Measurements from ENCODE around the gene EXOC4.

The EXOC4 gene

GRCh38 chr7:133782470-133782869 lies 529.6 kb downstream of the EXOC4 start:
- Histone ChIP-seq H3K4me1 (ENCODE audit: control insufficient read depth, insufficient read depth, low read length) (no peaks in the 10 kb centered on the region), H3K27me3 (ENCODE audit: control insufficient read depth, insufficient read depth, low read length) (no peaks in the 10 kb centered on the region), H3K9ac (ENCODE audit: low read length) (no peak overlapping the region), H3K36me3 (ENCODE audit: control insufficient read depth, insufficient read depth, low read length) (no peaks in the 10 kb centered on the region), H3K4me3 (ENCODE audit: low read depth, low read length) (no peak overlapping the region), H3K27ac (ENCODE audit: low read depth, low read length) (no peak overlapping the region), H3K9me3 (ENCODE audit: control insufficient read depth, insufficient read depth, low read depth, low read length) (0 out of 2 replicates have a peak, but pooled peaks cover 2% of the 10 kb centered on the region)

- H3K27ac ChIP-seq (ENCODE audit: low read depth, low read length), result no peak overlapping the region
- 0 out of 2 replicates have a peak, but pooled peaks cover 2% of the 10 kb centered on the region for H3K9me3 ChIP-seq (ENCODE audit: control insufficient read depth, insufficient read depth, low read depth, low read length)
- H3K4me3 ChIP-seq (ENCODE audit: low read depth, low read length), result no peak overlapping the region
- no peaks in the 10 kb centered on the region for H3K27me3 ChIP-seq (ENCODE audit: control insufficient read depth, insufficient read depth, low read length)
- H3K9ac ChIP-seq (ENCODE audit: low read length), result no peak overlapping the region
- H3K4me1 ChIP-seq (ENCODE audit: control insufficient read depth, insufficient read depth, low read length), result no peaks in the 10 kb centered on the region
- H3K36me3 ChIP-seq (ENCODE audit: control insufficient read depth, insufficient read depth, low read length), result no peaks in the 10 kb centered on the region
These were observed 530.4 kb downstream of the EXOC4 start for GRCh38 chr7:133783276-133783675.

DNA sequence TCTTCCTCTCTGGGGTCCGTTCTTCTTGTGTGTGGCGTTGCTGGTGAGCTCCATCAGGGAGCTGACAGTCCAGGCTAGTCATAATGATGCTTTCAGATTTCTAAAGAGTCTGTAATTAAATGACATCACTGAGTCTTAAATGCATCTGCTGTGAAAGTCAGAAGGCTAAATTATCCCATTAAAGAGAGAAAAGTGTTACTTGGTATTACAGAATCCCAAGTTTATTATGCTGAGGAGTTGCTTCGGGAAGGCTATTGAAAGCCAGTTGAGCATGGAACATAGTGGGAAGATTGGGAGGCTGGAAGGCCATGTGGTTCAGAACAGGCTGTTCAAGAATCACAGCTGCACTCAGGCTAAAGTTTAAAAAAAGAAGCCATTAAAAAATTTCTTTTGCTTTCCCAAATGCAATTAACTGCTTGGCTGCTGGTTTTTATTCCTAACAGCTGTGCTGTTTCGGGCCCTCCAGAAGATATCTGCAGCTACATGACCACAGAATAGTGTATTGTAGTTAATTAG lies 531.7 kb downstream of the EXOC4 start:
- H3K9me3 ChIP-seq (ENCODE audit: control insufficient read depth, insufficient read depth, low read depth, low read length), result 0 out of 2 replicates have a peak, but pooled peaks cover 2% of the 10 kb centered on the region
- no peak overlapping the region for H3K9ac ChIP-seq (ENCODE audit: low read length)
- H3K27ac ChIP-seq (ENCODE audit: low read depth, low read length), result no peak overlapping the region
- no peaks in the 10 kb centered on the region for H3K36me3 ChIP-seq (ENCODE audit: control insufficient read depth, insufficient read depth, low read length)
- no peaks in the 10 kb centered on the region for H3K4me1 ChIP-seq (ENCODE audit: control insufficient read depth, insufficient read depth, low read length)
- H3K27me3 ChIP-seq (ENCODE audit: control insufficient read depth, insufficient read depth, low read length), result no peaks in the 10 kb centered on the region
- H3K4me3 ChIP-seq (ENCODE audit: low read depth, low read length), result no peak overlapping the region

- Histone ChIP-seq H3K36me3 (ENCODE audit: control insufficient read depth, insufficient read depth, low read length) (no peaks in the 10 kb centered on the region), H3K9ac (ENCODE audit: low read length) (no peak overlapping the region), H3K9me3 (ENCODE audit: control insufficient read depth, insufficient read depth, low read depth, low read length) (no peaks in the 10 kb centered on the region)
These were observed 533.6 kb downstream of the EXOC4 start for GRCh38 chr7:133786401-133786937.

GRCh38 chr7:133789974-133790373 lies 537.1 kb downstream of the EXOC4 start:
- no peak overlapping the region for H3K4me3 ChIP-seq (ENCODE audit: low read depth, low read length)
- no peaks in the 10 kb centered on the region for H3K9me3 ChIP-seq (ENCODE audit: control insufficient read depth, insufficient read depth, low read depth, low read length)

More at GRCh38 chr7:133786401-133786937, 533.6 kb downstream of the EXOC4 start:
- Histone ChIP-seq H3K4me1 (ENCODE audit: control insufficient read depth, insufficient read depth, low read length) (no peaks in the 10 kb centered on the region), H3K27ac (ENCODE audit: low read depth, low read length) (no peak overlapping the region), H3K4me3 (ENCODE audit: low read depth, low read length) (no peak overlapping the region), H3K27me3 (ENCODE audit: control insufficient read depth, insufficient read depth, low read length) (no peaks in the 10 kb centered on the region)

GRCh38 chr7:133790911-133791310 lies 538.0 kb downstream of the EXOC4 start:
- no peaks in the 10 kb centered on the region for H3K4me1 ChIP-seq (ENCODE audit: control insufficient read depth, insufficient read depth, low read length)
- H3K27me3 ChIP-seq (ENCODE audit: control insufficient read depth, insufficient read depth, low read length), result no peaks in the 10 kb centered on the region
- H3K4me3 ChIP-seq (ENCODE audit: low read depth, low read length), result no peak overlapping the region
- no peaks in the 10 kb centered on the region for H3K9me3 ChIP-seq (ENCODE audit: control insufficient read depth, insufficient read depth, low read depth, low read length)
- no peak overlapping the region for H3K27ac ChIP-seq (ENCODE audit: low read depth, low read length)
- H3K9ac ChIP-seq (ENCODE audit: low read length), result no peak overlapping the region
- no peaks in the 10 kb centered on the region for H3K36me3 ChIP-seq (ENCODE audit: control insufficient read depth, insufficient read depth, low read length)

More at GRCh38 chr7:133789974-133790373, 537.1 kb downstream of the EXOC4 start:
- H3K27me3 ChIP-seq (ENCODE audit: control insufficient read depth, insufficient read depth, low read length), result no peaks in the 10 kb centered on the region
- H3K27ac ChIP-seq (ENCODE audit: low read depth, low read length), result no peak overlapping the region
- no peak overlapping the region for H3K9ac ChIP-seq (ENCODE audit: low read length)
- H3K4me1 ChIP-seq (ENCODE audit: control insufficient read depth, insufficient read depth, low read length), result no peaks in the 10 kb centered on the region
- H3K36me3 ChIP-seq (ENCODE audit: control insufficient read depth, insufficient read depth, low read length), result no peaks in the 10 kb centered on the region

DNA sequence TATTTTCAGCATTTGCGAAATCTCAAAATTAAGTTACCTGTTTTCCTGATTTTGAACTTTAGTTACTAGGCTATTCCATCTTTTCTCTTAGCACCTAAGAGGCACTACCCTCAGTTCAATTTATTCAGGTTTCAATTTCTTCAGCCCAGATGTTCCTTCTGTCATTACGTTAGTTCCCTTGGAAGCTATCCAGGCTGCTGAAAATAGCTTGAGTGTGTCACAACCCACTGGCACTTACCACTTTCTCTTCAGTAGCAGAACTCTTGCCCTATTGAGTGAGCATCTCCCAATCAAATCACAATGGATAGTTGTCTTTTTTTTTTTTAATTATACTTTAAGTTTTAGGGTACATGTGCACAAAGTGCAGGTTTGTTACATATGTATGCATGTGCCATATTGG lies 541.6 kb downstream of the EXOC4 start:
- Histone ChIP-seq H3K4me1 (ENCODE audit: control insufficient read depth, insufficient read depth, low read length) (no peaks in the 10 kb centered on the region), H3K36me3 (ENCODE audit: control insufficient read depth, insufficient read depth, low read length) (no peaks in the 10 kb centered on the region), H3K9ac (ENCODE audit: low read length) (no peak overlapping the region), H3K27me3 (ENCODE audit: control insufficient read depth, insufficient read depth, low read length) (no peaks in the 10 kb centered on the region), H3K4me3 (ENCODE audit: low read depth, low read length) (no peak overlapping the region), H3K9me3 (ENCODE audit: control insufficient read depth, insufficient read depth, low read depth, low read length) (no peaks in the 10 kb centered on the region), H3K27ac (ENCODE audit: low read depth, low read length) (no peak overlapping the region)

DNA sequence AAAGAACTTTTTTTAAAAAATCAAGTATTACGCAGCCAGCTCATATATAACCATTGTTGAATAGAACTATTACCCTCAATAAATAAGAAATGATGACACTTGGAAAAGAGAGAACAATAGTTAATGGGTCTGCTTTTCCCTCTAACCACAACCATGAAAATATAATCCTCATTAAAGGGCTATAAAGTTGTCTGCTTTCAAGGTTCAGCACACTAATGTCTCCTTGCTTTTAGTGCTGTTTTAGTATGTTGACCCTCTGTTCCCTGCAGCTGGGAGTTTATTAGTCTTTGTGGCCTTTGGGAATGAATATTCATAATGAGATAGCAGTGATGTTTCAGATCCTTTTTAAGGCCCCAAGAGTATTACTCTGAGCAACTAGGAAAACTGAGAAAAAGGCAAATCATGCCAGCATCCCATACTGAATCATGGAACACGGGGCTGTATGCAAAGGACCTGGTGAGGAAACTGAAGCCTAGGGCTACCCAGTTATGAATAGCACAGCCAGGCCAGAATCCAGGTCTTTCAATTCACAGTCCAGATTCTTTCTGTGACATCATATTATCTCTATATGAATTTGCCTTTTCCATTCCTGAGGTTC lies 542.3 kb downstream of the EXOC4 start:
- H3K9me3 ChIP-seq (ENCODE audit: control insufficient read depth, insufficient read depth, low read depth, low read length), result no peaks in the 10 kb centered on the region
- no peak overlapping the region for H3K9ac ChIP-seq (ENCODE audit: low read length)
- H3K27ac ChIP-seq (ENCODE audit: low read depth, low read length), result no peak overlapping the region
- no peaks in the 10 kb centered on the region for H3K4me1 ChIP-seq (ENCODE audit: control insufficient read depth, insufficient read depth, low read length)
- H3K36me3 ChIP-seq (ENCODE audit: control insufficient read depth, insufficient read depth, low read length), result no peaks in the 10 kb centered on the region
- no peaks in the 10 kb centered on the region for H3K27me3 ChIP-seq (ENCODE audit: control insufficient read depth, insufficient read depth, low read length)
- no peak overlapping the region for H3K4me3 ChIP-seq (ENCODE audit: low read depth, low read length)

DNA sequence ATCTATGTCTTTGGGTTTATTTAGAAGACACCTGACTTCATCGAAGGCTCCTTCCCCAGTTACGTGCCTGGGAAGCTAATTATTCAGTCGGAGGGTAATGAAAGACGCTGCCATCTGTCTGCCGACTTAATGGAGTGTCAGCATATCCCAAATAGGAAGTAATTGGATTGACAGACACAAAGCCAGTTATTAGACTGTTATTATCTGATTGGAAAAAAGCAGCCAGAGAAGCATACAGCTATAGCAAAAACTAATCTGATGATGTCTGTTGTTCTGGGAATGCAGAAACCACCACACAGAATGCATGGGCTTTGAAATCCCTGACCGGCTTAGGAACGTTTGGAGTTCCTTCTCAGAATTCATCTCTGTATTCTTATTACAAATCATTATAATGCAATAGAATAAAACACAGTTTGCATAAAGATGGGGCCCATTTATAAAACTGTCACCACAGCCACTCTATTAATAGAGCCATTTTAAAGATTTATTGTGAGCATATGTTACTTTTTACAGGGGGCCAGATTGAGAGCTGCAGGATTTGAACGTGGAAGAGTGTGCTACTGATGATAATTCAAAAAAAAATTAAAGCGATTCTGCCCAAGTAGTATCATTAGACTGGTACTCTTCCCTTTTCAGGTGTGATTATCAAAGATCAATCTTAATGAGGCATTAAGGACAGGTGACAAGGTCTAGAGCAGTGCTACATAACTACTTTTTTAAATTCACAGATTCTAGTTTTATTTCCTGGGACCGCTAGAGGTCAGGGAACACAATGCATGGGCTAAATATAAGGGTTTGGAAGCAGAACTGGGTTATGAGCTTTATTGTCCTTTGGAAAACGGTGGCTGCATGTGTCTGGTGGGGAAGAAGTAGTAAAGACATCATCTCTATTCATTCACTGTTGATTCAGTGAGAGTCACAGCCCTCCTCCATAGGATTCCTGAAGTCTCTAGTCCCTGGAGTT lies 544.2 kb downstream of the EXOC4 start:
- H3K27me3 ChIP-seq (ENCODE audit: control insufficient read depth, insufficient read depth, low read length), result no peaks in the 10 kb centered on the region
- H3K9me3 ChIP-seq (ENCODE audit: control insufficient read depth, insufficient read depth, low read depth, low read length), result no peaks in the 10 kb centered on the region
- H3K9ac ChIP-seq (ENCODE audit: low read length), result no peak overlapping the region
- H3K4me1 ChIP-seq (ENCODE audit: control insufficient read depth, insufficient read depth, low read length), result no peaks in the 10 kb centered on the region
- no peak overlapping the region for H3K4me3 ChIP-seq (ENCODE audit: low read depth, low read length)
- no peak overlapping the region for H3K27ac ChIP-seq (ENCODE audit: low read depth, low read length)
- H3K36me3 ChIP-seq (ENCODE audit: control insufficient read depth, insufficient read depth, low read length), result no peaks in the 10 kb centered on the region

- H3K36me3 ChIP-seq (ENCODE audit: control insufficient read depth, insufficient read depth, low read length), result no peaks in the 10 kb centered on the region
- no peak overlapping the region for H3K9ac ChIP-seq (ENCODE audit: low read length)
- no peaks in the 10 kb centered on the region for H3K27me3 ChIP-seq (ENCODE audit: control insufficient read depth, insufficient read depth, low read length)
- no peak overlapping the region for H3K4me3 ChIP-seq (ENCODE audit: low read depth, low read length)
- H3K27ac ChIP-seq (ENCODE audit: low read depth, low read length), result no peak overlapping the region
- no peaks in the 10 kb centered on the region for H3K4me1 ChIP-seq (ENCODE audit: control insufficient read depth, insufficient read depth, low read length)
- no peaks in the 10 kb centered on the region for H3K9me3 ChIP-seq (ENCODE audit: control insufficient read depth, insufficient read depth, low read depth, low read length)
These were observed 545.1 kb downstream of the EXOC4 start for GRCh38 chr7:133797818-133798520.

All from HUES6 (cell line).